OCI-LY7 (cell line): ENCODE results near the gene HES2. TPM values are rescaled to one million over a fixed set of nuclear protein-coding genes. Genes with fewer than 3 reads are reported as not detected.
"Not testable (repeated sequence)": the region's sequence is repeated elsewhere in the genome, so short reads cannot be mapped to it uniquely, and the experiment has no call there.

Experiments used
- BruUV-seq: library from RNA; stranded (reverse); fragments of 400-500 nt; replicated peaks from 2 replicates; lab custom pipeline; 2021; lab: Mats Ljungman, UMichigan
- CTCF ChIA-PET: fragments of 300-600 bp; sonication (Branson Sonifier 250); formaldehyde crosslinking; loops from one replicate; lab custom pipeline; 2022; ENCODE audit warnings: antibody characterized with exemption; ENCODE audit not compliant: unreplicated experiment; lab: Charles Lee
- POLR2A ChIA-PET: fragments of 300-600 bp; sonication (Branson Sonifier 250); formaldehyde crosslinking; loops from one replicate; lab custom pipeline; 2022; ENCODE audit warnings: antibody characterized with exemption; lab: Charles Lee
- DNase-seq: peaks from one replicate; pipeline ENCODE4 v3.0.0-alpha.2; 2015; ENCODE audit warnings: low spot score
- H2AFZ ChIP-seq: fragments of 200-600 bp; sonication (generic), shearing (Covaris generic); 2 replicates; pipeline ENCODE4 v1.6.1; 2014; ENCODE audit warnings: mild to moderate bottlenecking, antibody characterized with exemption, low read length, moderate library complexity
- H3K27ac ChIP-seq: fragments of 200-600 bp; sonication (generic); 2 replicates; pipeline ENCODE4 v1.5.1; 2014; ENCODE audit warnings: mixed run types, low read depth, mild to moderate bottlenecking, moderate library complexity, low read length, inconsistent platforms; ENCODE audit not compliant: poor library complexity, severe bottlenecking
- H3K36me3 ChIP-seq: fragments of 200-600 bp; sonication (generic); 2 replicates; pipeline ENCODE4 v1.6.1; 2014; ENCODE audit warnings: mild to moderate bottlenecking, antibody characterized with exemption, low read length, moderate library complexity, mixed read lengths; ENCODE audit not compliant: insufficient read depth
- H3K4me1 ChIP-seq: fragments of 200-600 bp; sonication (generic); 2 replicates; pipeline ENCODE4 v1.5.1; 2014; ENCODE audit warnings: mild to moderate bottlenecking, low read length; ENCODE audit not compliant: insufficient read depth, poor library complexity, severe bottlenecking
- H3K4me2 ChIP-seq: fragments of 200-600 bp; sonication (generic); 2 replicates; pipeline ENCODE4 v1.6.1; 2014; ENCODE audit warnings: mild to moderate bottlenecking, low read length
- H3K4me3 ChIP-seq: fragments of 200-600 bp; sonication (generic); 2 replicates; pipeline ENCODE4 v1.5.1; 2014; ENCODE audit warnings: mild to moderate bottlenecking, low read depth, low read length; ENCODE audit not compliant: poor library complexity, severe bottlenecking
- H3K79me2 ChIP-seq: fragments of 200-600 bp; sonication (generic); 2 replicates; pipeline ENCODE4 v1.6.1; 2016; ENCODE audit warnings: low read depth, mild to moderate bottlenecking, low read length, moderate library complexity, mixed read lengths; ENCODE audit not compliant: insufficient read depth
- H3K9me2 ChIP-seq: fragments of 200-600 bp; sonication (generic); 2 replicates; pipeline ENCODE4 v1.6.1; 2016; ENCODE audit warnings: mild to moderate bottlenecking, low read length, mixed read lengths; ENCODE audit not compliant: insufficient read depth
- H3K9me3 ChIP-seq: fragments of 200-600 bp; sonication (generic); 2 replicates; pipeline ENCODE4 v1.6.1; 2014; ENCODE audit warnings: mild to moderate bottlenecking, mixed run types, low read length, mixed read lengths
- H4K20me1 ChIP-seq: fragments of 200-600 bp; sonication (generic); 2 replicates; pipeline ENCODE4 v1.6.1; 2014; ENCODE audit warnings: mild to moderate bottlenecking, antibody characterized with exemption, low read length, moderate library complexity, mixed read lengths; ENCODE audit not compliant: insufficient read depth
- EZH2phosphoT487 ChIP-seq: fragments of 200-600 bp; sonication (generic); IDR thresholded peaks from 2 replicates; pipeline ENCODE4 v1.6.1; 2018; ENCODE audit warnings: low read depth, borderline replicate concordance, mild to moderate bottlenecking, mixed run types, antibody characterized with exemption, low read length, moderate library complexity, mixed read lengths
- intact Hi-C: fragments of 100-400 bp; cut with micrococcal nuclease; formaldehyde crosslinking; loops from one replicate; pipeline ENCODE4 v1.10.0; 2022; ENCODE audit not compliant: unreplicated experiment
- total RNA-seq, 2 experiments: library from RNA; depleted of rRNA in 1 of 2; stranded (reverse); fragments of >200 nt in 1 of 2; shearing (Covaris generic) in 1 of 2; gene quantifications; 2 replicates each; pipeline ENCODE4 v1.2.3, GENCODE V29; 2014 to 2022
- TF ChIP-seq, protein P1 (sequence below): fragments of 200-600 bp; sonication (generic); conservative IDR thresholded peaks from 2 replicates; pipeline ENCODE4 v1.5.1; 2014; ENCODE audit warnings: mild to moderate bottlenecking, antibody characterized with exemption, low read length, moderate library complexity, mixed read lengths

Gene HES2
- total RNA-seq, 2 experiments from 2014 or later = not detected

DNA sequence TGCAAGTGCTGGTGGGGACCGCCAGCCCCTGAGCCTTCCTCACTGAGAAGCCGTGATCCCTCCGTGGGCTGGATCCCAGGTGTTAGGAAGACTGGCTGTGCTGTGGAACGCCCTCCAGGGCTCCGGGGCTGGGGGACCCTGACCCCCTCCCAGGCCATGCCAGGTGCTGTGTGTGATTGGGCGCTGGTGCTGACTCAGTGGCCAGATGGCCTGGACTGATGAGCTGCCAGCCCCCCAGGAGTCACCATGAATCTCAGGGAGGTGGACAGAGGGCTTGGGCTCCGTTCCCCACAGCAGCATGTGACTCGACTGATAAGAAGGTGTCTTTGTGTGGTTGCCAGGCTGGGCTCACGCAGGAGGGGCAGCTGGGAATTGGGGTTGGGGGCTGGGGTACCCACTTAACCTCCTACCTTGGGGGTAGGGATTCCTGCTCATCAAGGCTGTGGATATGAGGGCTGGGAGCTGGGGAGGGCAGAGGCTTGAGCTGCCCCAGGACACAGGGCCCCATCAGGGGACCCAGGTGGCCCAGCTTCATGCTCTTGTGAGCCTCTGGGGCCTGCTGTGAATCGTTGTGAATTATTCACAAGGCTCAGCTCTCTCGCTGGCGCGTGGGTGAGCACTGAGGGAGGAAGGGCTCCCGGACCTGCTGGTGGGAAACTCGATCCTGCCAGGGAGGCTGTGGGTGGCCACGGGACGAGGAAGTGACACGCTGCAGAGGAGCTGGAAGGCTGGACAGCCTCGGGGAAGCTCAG, 10.1 kb upstream of the HES2 start:
- H3K27ac ChIP-seq, DNase-seq, H4K20me1 ChIP-seq, H3K4me3 ChIP-seq, H2AFZ ChIP-seq, H3K4me1 ChIP-seq, H3K4me2 ChIP-seq, H3K9me2 ChIP-seq, H3K36me3 ChIP-seq, CTCF ChIA-PET, BruUV-seq, POLR2A ChIA-PET, H3K9me3 ChIP-seq, H3K79me2 ChIP-seq: not testable (repeated sequence)
- intact Hi-C loops = loop anchor here (10.0 kb wide), 1 partner anchor 185 kb away; the partner anchor contains the start of gene HES3

DNA sequence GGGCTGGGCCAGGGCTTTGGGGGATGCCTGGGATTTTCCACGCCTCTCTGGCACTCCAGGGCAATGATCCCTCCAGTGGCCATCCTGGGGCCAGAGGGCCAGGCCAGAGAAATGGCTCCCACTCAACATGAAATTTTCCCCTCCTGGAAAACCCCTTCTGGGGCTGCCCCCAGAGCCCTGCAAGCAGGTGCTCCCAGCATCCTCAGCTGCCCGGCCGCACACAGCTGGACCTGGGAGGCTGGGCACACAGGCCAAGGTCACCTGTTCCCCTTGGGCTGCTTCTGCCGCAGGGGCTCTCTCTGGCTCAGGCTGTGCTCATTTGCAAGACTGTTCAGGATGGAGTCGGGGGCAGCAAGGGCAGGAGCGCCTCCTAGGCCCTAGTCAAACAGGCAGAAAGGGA, 8.7 kb upstream of the HES2 start:
- H3K9me2 ChIP-seq, POLR2A ChIA-PET, DNase-seq, H3K79me2 ChIP-seq, H4K20me1 ChIP-seq, CTCF ChIA-PET, BruUV-seq, H3K4me1 ChIP-seq, intact Hi-C loops, H2AFZ ChIP-seq, H3K4me3 ChIP-seq, H3K4me2 ChIP-seq, H3K36me3 ChIP-seq, H3K9me3 ChIP-seq, H3K27ac ChIP-seq: not testable (repeated sequence)

DNA sequence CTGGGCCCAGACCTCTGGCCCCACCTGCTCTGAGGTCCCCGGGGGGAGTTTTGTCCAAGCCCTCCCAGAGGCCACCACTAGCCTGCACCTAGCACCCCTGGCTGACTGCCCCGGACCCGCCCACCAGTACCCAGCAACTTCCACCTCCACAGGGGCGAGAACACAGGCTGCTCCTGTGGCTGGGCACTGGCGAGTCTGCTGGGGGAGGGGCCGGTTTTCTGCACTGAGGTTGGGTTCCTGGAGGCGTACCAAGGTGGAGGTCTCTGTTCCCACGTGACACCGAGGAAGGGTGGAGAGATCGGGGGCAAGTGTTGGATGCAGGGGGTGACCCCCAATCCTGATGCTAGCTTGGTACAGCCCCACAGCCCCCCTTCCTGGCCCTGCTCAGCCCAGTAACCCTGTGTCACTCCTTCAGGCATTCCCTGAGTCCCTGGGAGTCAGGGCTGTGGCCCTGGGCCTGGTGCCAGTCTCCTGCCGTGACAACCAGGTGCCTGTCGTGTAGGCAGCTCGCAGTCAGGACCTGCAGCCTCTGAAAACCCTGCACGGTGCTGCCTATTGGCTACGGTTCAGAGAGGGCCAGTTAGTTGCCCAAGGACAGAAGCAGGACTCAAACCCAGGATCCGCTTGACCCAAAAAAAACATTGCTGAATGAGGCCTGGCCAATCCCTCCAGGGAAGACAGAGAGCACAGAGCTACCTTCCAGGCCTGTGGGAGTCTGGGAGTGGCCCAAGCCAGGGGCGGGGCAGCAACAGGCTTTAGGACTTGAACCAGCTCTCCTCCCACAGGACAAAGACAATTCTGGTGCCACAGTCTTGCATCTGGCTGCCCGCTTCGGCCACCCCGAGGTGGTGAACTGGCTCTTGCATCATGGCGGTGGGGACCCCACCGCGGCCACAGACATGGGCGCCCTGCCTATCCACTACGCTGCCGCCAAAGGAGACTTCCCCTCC, 8.0 kb upstream of the HES2 start:
- Histone ChIP-seq H3K4me1 (no peaks in the 10 kb centered on the region), H4K20me1 (no peaks in the 10 kb centered on the region), H3K36me3 (no peaks in the 10 kb centered on the region), H3K9me2 (no peaks in the 10 kb centered on the region), H3K4me2 (no peak overlapping the region), H2AFZ (no peak overlapping the region), H3K4me3 (no peak overlapping the region), H3K79me2 (no peaks in the 10 kb centered on the region), H3K27ac (no peak overlapping the region), H3K9me3 (no peaks in the 10 kb centered on the region)
- POLR2A ChIA-PET = no interaction called here
- DNase-seq = no peak
- intact Hi-C loops = no loop called here
- no TSS peak for BruUV-seq
- TF ChIP-seq, protein P1, sequence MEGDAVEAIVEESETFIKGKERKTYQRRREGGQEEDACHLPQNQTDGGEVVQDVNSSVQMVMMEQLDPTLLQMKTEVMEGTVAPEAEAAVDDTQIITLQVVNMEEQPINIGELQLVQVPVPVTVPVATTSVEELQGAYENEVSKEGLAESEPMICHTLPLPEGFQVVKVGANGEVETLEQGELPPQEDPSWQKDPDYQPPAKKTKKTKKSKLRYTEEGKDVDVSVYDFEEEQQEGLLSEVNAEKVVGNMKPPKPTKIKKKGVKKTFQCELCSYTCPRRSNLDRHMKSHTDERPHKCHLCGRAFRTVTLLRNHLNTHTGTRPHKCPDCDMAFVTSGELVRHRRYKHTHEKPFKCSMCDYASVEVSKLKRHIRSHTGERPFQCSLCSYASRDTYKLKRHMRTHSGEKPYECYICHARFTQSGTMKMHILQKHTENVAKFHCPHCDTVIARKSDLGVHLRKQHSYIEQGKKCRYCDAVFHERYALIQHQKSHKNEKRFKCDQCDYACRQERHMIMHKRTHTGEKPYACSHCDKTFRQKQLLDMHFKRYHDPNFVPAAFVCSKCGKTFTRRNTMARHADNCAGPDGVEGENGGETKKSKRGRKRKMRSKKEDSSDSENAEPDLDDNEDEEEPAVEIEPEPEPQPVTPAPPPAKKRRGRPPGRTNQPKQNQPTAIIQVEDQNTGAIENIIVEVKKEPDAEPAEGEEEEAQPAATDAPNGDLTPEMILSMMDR = no peak
- TF ChIP-seq EZH2phosphoT487 = no peak
- CTCF ChIA-PET = no interaction called here
